A673 (cell line): ENCODE data around the gene GCSH.

Experiments used
- CTCF ChIP-seq: fragments of 300-800, 200-600 bp; sonication (generic); conservative IDR thresholded peaks from 2 replicates; pipeline ENCODE4 v1.5.1; 2017; ENCODE audit warnings: low read depth, mild to moderate bottlenecking, antibody characterized with exemption, low read length, moderate library complexity, mixed read lengths
- EZH2 ChIP-seq: fragments of 200-600 bp; sonication (generic); IDR thresholded peaks from 2 replicates; pipeline ENCODE4 v1.6.1; 2017; ENCODE audit warnings: borderline replicate concordance, low read depth, mild to moderate bottlenecking, mixed read lengths, antibody characterized with exemption, low read length; ENCODE audit not compliant: poor library complexity, severe bottlenecking

- no peak for TF ChIP-seq CTCF
- no peak for TF ChIP-seq EZH2
Measured at GRCh38 chr16:81081014-81081413, 15.2 kb downstream of the GCSH start.
